Adrenal gland (tissue), 5 donors: Measurements from ENCODE around the gene TBC1D10A.

ENCODE experiments used
- POLR2A ChIP-seq, 2 donors: fragments of 450-650 bp; IDR thresholded peaks; one replicate each; pipeline ENCODE4 v1.6.1; 2017; ENCODE audit warnings: antibody characterized with exemption in 2 of 2, mild to moderate bottlenecking in 2 of 2, moderate library complexity in 1 of 2
- TF ChIP-seq, protein P1 (sequence below), 6 experiments: fragments of 450-650 bp in 4 of 6; fragments of 200-600 bp in 2 of 6; sonication (generic) in 1 of 6; IDR thresholded peaks; 1 replicate in 5 of 6; 2 replicates in 1 of 6; pipeline versions ENCODE4 v1.5.1 to v1.8.0; 2016 to 2021; ENCODE audit warnings: antibody characterized with exemption in 6 of 6, mild to moderate bottlenecking in 2 of 6, moderate library complexity in 1 of 6
- donor health status: DM: no; HTN: no; CAD: no.

DNA sequence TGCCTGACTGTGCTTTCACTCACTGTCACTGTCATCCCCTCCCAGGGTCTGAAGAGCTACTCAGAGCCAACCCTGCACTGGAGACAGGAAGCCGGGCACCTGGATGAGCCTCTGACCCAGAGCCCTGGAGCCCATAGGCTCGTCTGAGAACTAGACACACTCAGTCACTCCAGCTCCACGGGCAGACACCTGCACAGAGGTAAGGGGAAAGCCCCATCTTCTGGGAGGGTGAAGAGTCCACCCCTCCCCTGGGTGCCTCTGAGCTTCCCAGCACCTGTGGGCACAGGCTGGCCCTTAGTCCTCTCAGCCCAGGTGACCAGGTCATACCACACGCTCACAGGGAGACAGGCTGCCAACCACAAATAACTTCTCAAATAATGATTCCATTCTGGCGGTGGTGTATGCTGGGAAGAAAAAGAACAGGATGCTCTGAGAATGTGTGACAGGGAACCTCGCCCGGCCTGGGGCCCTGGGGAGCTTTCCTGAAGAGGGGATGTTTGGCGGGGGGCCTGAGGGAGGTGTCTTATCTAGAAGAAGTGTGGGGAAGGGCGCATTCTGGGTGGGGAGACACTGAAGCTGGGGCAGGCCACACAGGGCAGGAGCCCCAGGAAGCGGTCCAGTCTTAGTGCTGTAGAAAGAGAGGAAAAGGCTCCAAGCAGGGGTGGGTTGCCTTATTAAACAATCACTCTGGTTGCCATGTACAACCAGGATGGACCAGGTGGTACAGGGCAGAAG, 35.3 kb upstream of the TBC1D10A start:
- TF ChIP-seq, protein P1, sequence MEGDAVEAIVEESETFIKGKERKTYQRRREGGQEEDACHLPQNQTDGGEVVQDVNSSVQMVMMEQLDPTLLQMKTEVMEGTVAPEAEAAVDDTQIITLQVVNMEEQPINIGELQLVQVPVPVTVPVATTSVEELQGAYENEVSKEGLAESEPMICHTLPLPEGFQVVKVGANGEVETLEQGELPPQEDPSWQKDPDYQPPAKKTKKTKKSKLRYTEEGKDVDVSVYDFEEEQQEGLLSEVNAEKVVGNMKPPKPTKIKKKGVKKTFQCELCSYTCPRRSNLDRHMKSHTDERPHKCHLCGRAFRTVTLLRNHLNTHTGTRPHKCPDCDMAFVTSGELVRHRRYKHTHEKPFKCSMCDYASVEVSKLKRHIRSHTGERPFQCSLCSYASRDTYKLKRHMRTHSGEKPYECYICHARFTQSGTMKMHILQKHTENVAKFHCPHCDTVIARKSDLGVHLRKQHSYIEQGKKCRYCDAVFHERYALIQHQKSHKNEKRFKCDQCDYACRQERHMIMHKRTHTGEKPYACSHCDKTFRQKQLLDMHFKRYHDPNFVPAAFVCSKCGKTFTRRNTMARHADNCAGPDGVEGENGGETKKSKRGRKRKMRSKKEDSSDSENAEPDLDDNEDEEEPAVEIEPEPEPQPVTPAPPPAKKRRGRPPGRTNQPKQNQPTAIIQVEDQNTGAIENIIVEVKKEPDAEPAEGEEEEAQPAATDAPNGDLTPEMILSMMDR (IDR thresholded peaks at IDR 0.05): no peak
- no peak for TF ChIP-seq POLR2A (IDR thresholded peaks at IDR 0.05)
